T-helper 1 cell treated with Interleukin-12 subunit alpha and Interleukin-12 subunit beta and Interleukin-4 antibody, amounts not matched to agents 30 ng/mL and 1 ng/mL, for 36 hours (primary cell): Measurements from ENCODE around the gene GUCA1A. TPM values are rescaled to one million over a fixed set of nuclear protein-coding genes. Genes with fewer than 3 reads are reported as not detected.
"Not testable (repeated sequence)": the region's sequence is repeated elsewhere in the genome, so short reads cannot be mapped to it uniquely, and the experiment has no call there.

Source experiments
- intact Hi-C: fragments of 100-400 bp; cut with micrococcal nuclease; formaldehyde crosslinking; loops from one replicate; pipeline ENCODE4 v1.15.1; 2024
- total RNA-seq: library from RNA; stranded (reverse); gene quantifications from 2 replicates; pipeline ENCODE4 v1.2.3, GENCODE V29; 2022

The GUCA1A gene
- total RNA-seq, 1 donor from 2014 or later, result not detected

DNA sequence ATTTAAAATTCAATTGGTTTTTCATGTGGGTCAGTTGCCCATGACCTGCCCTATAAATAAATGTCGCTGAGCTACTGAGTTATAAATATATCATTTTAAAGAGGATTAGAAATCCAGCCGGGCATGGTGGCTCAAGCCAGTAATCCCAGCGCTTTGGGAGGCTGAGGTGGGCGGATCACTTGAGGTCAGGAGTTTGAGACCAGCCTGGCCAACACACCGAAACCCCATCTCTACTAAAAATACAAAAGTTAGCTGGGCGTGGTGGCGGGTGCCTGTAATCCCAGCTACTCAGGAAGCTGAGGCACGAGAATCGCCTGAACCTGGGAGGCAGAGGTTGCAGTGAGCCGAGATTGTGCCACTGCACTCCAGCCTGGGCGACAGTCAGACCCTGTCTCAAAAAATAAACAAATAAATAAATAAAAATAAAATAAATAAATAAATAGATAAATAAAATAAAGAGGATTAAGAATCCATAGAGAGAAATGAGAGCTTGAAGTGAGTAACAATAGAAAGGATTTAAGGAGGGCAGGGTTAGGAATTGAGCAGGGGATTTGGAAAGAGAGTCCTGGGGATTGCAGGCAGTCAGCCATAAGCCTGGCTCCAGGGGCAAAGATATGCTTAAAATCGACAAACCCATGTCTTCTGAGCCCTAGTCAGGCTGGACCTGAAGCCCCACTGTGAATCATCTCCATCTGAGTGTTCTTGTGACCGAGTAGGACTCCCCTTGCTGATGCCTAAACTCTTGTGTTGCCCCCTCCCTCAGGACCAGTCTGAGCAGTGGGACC lies 29.2 kb downstream of the GUCA1A start:
- intact Hi-C loops, result not testable (repeated sequence)

DNA sequence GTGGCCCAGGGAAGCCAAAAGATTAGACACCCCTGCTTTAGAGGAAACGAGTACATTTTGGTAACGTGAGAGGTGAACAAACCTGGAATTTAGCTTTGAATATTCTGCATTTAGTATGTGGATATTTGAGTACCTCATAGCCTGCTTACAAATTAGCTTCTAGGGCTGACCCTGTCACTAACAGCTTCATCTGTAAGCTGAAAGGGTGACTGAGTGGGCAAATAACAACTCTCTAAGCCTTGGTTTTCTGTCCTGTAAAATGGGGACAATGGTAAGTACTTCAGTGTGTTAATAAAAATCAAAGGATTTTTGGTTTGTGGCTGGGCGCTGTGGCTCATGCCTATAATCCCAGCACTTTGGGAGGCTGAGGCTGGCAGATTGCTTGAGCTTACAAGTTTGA lies 30.0 kb downstream of the GUCA1A start:
- intact Hi-C loops, result no loop called here

DNA sequence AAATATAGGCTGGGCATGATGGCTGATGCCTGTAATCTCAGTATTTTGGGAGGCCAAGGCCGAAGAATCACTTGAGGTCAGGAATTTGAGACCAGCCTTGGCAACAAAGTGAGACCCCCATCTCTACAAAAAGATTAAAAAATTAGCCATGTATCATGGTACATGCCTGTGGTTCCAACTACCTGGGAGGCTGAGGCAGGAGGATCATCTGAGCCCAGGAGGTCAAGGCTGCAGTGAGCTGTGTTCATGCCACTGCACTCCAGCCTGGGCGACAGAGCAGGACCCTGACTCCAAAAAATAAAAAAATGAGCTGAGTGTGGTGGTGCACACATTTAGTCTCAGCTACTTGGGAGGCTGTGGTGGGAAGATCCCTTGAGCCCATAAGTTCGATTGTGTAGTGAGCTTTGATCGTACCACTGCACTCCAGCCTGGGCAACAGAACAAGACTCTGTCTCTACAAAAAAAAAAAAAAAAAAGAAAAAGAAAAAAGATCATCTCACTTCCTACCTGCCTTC lies 31.7 kb downstream of the GUCA1A start:
- intact Hi-C loops, result no loop called here

DNA sequence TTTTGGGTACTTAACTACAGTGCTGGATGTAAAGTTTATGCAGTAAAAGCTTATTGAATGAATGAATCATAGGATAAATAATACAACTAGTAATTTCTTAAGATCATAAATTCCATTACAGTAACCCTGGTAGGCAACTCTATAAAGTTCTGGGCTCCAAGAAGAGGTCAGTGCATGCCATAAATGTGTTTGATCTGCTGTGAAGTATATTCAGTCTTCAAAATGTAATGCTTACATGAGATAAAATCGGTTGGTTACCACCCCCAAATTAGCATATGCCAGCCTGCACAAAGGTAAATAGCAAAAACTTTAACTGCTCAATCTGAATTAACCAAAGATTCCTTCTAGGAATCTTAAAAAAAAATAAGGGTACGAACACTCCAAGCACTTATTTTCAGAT lies 34.4 kb downstream of the GUCA1A start:
- intact Hi-C loops, result not testable (repeated sequence)

DNA sequence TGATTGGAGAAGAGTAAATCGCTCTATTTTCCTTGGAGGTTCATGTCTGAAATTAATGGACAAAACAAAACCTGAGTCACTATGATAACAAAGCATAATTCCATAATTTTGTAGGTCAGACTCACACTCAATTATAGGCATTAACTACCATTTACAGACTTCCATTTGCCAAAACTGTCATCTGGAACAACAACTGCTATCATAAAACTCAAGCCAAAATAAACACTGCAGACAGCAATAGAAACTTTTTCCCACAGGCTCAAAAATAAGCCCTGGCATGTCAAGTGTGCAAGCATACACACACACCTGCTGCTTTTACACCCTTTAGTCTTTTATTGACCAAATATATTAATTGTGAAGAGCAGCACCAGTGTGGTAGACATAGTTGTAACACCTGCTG lies 37.4 kb downstream of the GUCA1A start:
- intact Hi-C loops, result loop anchor here (10.0 kb wide), 1 partner anchor 534 kb away; the partner anchor contains the start of gene TBCC

DNA sequence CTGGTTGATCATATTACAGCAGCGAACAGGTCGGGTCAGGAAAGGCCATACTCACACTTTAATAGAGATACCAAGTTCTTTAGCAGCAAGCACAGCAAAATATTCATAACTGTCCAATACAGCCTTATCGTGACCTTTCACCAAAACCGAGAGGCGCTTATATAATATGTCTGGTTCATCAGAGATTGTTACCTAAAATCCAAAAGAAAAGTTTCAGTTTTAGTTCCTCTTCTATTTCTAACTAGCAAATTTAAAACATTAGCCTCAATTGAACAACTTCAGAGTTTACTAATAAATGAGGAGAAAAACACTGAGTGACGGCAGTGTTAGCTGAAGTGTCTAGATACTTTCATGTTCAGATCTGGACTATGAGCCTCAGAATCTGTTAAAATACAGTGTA lies 38.6 kb downstream of the GUCA1A start:
- intact Hi-C loops, result loop anchor here (10.0 kb wide), 1 partner anchor 533 kb away; the partner anchor contains the start of gene TBCC

DNA sequence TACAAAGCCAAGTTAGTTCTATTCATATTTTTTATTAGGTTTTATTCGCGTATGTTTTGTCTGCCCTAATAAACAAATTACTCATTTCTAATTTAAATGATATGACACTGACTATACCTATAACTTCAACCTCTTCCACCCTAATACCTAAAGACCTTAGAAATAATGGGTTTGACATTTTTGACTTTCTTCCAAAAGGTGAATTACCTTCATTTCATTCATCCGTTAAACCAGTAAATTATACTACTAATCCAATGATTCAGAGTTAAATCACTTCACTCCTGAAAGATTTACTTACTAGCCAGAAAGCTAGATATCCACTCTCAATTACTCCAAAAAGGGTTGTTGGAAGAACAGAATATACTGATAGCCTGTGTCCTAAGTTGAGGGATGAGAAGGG lies 39.3 kb downstream of the GUCA1A start:
- intact Hi-C loops, result loop anchor here (10.0 kb wide), 1 partner anchor 532 kb away; the partner anchor contains the start of gene TBCC

DNA sequence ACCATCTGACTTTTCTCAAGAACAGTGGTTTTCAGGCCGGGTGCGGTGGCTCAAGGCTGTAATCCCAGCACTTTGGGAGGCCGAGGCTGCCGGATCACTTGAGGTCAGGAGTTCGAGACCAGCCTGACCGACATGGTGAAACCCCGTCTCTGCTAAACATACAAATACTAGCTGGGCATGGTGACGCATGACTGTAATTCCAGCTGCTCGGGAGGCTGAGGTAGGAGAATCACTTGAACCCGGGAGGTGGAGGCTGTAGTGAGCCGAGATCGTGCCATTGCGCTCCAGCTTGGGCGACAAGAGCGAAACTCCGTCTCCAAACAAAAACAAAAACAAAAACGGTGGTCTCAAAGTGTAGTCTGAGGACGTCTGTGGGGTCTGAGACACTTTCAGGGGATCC lies 43.3 kb downstream of the GUCA1A start:
- intact Hi-C loops, result loop anchor here (2.0 to 10.0 kb wide), 7 partner anchors 151 to 1144 kb away; partner anchors contain the start of genes KLHDC3, MEA1, NFYA and OARD1

DNA sequence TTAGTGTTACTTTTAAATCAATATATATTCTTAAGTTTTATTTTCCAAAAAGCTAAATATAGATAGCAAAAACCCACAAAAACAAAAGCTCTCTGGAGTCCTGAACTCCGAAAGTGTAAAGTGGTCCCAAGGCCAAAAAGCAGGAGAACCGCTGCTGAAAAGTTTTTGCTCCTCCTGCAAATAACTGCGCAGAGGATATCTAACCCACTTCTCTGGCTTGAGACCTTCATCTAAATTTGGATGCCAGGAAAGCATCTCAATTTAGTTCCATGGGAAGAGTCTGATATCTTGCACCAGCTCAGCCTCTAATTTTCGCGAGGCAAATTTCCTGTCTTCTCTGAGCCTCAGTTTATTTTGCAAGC lies 44.0 kb downstream of the GUCA1A start:
- intact Hi-C loops, result loop anchor here (1.0 to 10.0 kb wide), 16 partner anchors 150 to 1145 kb away; partner anchors contain the start of genes BYSL, CNPY3, KLHDC3 and MEA1

DNA sequence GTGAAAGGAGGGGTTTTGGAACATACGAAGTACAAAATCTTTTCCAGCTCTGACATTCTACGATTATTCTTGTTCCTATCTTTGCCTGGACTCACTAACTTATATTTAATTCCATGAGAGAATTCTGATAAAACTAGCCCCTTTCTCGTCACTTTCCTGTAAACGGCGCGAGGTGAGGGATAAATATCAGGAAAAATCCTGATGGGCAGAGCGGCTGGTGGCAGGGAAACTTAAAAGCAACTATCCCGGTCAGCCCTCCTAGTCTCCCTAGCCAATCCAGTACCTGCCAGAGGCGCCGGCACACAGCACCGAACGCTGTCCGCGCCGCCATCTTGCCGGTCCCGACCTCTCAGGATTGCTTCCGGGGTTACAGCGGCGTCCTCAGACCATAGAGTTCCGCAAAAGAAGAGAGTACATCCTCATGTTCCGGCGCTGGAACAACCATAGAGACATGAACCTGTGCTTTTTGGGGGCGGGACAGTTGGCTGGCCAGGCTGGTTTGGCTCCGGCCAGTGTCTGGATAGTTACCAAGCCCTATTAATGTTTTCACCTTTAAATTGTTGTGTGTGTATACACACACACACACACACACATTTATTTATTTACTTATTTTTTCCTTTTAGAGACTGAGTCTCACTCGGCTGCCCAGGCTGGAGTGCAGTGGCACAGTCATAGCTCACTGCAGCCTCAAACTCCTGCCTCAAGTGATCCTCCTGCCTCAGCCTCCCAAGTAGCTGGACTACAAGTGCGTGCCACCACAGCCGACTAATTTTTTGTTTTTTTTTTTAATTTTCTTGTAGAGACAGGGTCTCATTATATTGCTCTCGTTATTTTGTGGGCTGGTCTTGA lies 44.6 kb downstream of the GUCA1A start, which contains the start of gene MRPS10:
TSS of gene MRPS10 (minus strand) at position 343 of the 849 bp plus-strand sequence. CDS start at position 331, 12 bp downstream.
- intact Hi-C loops, result loop anchor here (1.0 to 10.0 kb wide), 16 partner anchors 150 to 1145 kb away; partner anchors contain the start of genes BYSL, CNPY3, KLHDC3 and MEA1

DNA sequence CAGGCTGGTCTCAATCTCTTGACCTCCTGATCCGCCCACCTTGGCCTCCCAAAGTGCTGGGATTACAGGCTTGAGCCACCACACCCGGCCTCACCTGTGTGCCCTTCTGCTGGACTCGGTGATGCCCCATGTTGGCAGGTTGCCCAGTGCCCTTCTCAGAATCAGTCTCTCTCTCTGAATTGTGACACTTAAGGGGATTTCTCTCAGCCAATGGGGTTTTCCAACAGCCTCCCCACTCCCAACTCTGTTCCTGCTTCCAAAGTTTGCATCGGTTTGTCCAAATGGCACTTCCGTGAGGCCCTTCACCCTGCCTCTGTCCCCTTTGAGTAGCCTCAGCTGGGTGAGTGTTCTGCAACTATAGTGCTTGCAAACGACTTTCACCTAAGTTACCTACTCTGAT lies 47.6 kb downstream of the GUCA1A start:
- intact Hi-C loops, result no loop called here

DNA sequence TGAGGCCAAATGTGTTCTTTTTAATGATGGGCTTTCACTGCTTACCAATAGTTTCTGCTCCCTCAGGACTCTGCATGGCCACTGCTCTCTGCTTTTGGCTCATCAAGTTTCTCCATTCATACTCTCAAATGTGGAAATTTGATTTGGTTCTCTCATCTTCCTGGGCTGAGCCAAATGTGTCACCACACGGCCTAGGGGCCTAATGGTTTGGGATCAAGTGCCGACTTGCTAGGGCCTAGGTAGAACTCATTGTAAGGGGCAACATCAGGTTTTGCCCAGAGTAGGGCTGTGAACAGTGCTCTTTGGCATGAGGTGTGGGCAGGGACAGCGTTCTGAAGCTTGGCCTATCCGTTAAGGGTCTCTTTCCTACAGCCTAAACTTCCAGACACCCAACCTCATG lies 48.4 kb downstream of the GUCA1A start:
- intact Hi-C loops, result no loop called here

DNA sequence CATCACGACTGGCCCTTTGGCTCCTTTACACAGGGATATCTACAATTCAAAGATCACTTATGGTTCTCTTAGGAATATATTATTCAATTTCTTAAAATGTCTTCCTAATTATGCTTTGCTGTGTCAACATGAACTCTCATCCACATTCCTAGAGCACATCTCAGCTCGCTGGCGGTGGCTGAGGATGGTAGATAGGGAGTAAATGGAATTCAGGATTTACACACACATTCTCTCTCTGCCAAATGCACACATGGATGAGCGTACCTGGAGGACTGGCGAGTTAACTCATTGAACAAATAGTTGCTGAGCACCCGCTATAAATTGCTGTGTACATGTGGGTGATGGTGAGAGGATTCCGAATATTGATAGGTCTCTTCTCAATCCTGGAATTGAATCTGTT lies 49.3 kb downstream of the GUCA1A start:
- intact Hi-C loops, result no loop called here

DNA sequence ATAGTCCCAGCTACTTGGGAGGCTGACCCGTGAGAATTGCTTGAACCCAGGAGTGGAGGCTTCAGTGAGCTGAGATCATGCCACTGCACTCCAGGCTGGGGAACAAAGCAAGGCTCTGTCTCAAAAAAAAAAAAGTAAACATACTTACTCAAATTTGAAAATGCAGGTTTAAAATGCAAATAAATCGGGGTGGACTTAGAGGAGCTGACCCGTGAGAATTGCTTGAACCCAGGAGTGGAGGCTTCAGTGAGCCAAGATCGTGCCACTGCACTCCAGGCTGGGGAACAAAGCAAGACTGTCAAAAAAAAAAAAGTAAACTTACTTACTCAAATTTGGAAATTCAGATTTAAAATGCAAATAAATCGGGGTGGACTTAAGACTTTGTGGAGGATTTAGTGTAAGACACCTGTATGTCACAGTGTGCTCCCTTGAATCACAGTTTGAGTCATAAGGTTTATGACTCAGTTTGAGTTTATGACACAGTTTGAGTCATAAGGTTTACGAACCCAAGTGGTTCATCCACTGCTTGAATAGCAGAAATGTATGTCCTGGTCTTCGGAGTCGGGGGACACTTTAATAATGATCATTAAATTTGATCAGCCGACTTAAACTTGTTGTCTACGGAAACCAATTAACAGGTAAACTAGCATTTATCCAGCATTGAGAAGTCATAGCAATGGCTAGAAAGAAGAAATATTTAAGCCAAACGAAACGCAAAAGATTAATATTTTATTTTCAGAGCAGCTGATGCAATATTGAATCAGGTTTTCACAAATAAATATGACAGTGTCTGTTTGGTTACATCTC lies 51.3 kb downstream of the GUCA1A start:
- intact Hi-C loops, result no loop called here

DNA sequence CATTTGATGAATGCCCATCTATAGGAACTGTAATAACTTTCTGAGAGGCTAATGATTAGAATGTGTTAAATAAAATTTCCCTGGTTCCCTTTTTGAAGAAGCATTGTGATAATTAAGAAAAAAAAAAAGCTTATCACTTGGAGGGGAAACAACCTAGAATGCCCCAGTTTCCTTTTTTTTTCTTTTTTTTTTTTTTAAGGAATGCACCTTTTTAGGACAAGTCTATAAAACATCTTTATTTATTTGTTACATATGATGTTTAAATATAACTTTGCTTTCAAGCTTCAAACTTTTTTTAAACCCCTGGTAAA lies 51.8 kb downstream of the GUCA1A start:
- intact Hi-C loops, result no loop called here

DNA sequence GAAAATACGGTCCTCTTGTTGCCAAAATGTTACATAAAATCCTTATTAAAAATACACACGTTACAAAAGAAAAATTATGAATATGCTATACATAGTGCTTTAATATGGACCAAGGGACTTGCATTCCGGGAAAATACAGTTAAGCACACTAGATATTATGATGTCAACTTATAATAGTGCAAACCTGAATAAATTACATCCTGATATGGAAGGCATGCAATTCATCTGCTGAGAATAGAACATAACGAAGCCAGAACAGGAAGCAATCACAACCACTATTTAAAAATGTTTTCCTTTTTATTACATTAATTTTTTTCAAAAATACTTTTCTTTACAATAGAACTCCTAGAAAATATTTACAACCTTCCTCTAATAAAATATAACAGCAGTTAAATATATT lies 52.3 kb downstream of the GUCA1A start:
- intact Hi-C loops, result no loop called here

DNA sequence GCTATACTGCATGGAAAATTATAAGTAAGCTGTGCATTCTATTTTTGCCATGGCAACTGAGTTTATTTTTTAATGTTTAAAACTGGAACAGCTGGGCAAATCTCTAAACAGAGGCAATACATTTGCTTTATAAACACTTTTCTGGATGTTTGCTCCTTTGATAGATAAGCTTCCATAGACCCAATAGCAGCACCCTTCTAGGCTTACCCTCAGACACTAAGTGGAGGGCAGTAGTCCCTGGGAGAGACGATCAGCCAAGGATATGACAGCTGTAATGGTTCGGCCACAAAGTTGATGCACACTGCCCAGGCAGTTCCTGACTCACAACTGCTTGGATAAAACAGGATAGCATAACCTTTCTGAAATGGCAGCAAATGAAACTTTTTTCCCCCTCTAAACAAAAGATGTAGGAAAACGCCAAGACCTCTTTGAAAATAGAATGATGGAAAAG lies 53.0 kb downstream of the GUCA1A start:
- intact Hi-C loops, result no loop called here

DNA sequence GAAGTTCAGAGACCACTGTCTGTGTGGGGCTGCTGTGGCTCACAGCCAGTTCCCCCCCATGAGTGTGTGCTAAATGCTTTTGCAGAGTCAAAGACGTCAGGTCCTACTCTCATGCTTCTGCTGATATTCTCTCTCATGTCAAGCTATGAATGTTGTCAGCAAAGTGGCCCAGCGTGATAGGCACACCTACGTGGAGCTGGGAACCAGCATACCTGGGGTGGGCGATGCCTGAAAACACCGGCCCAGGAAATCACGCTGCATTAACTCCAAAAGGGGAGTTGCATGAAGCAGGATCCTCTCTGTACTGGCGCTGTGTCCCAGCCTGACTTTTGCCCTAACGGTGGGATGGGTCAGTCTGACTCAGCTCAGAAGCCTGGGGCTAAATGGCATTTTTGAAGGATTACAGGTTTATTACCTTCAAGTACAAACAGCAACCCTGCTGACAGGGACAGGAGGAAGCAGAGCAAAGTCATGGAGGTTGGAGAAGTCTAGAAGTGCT lies 53.5 kb downstream of the GUCA1A start:
- intact Hi-C loops, result no loop called here

DNA sequence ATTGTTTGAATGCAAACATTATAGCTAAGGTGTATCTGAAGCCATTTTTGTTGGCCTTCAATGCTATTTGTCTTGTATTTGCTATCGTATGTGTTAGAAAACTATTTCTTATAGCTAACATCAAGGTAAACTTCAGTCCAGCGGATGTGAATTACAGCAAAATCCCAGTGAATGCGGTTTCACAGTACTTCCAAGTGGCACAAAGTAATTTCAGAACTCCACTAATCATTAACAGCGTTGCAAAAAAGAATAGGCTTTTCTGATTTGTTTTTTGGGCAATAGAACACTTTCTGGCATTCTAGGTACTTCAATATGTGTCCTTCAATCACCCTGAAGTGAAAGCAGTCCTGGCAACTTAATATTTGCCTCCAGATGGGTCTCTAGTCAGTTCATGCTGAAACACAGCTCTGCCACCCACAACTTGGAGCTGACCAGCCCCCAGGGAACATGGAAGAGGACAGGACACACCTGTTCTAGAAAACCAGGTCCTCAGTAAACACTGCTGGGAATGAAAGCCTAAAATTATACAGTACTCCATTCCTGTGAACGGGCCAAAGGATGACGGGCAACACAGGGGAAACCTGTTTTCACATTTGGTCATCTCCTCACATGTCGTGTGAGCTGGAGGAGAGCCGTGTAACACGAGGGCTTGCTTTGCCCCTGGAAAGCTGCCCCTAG lies 54.1 kb downstream of the GUCA1A start:
- intact Hi-C loops, result no loop called here

DNA sequence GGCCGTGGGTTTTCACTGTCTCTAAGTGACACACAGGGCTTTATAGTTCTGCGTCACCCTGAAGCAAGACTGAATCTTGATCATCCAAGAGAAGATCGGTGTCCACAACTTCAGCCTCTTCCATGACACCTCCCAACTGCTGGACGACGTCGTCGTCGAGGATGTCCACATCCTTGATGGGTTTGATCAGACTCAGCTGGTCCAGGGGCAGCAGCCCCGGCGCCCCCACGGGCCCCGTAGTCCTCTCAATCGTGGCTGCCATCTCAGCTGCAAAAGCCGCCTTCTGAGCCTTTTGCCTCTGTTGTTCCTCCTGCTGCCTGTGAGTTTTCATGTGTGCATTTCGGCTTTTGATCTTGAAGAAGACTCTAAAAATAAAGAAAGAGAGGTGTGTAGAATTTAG lies 55.1 kb downstream of the GUCA1A start:
- intact Hi-C loops, result no loop called here
